SK-N-SH (cell line): Measurements from ENCODE around the gene MEAK7. TPM values are rescaled to one million over a fixed set of nuclear protein-coding genes. Genes with fewer than 3 reads are reported as not detected.
A peak's percentile ranks its signal among the peaks of the same experiment; 100 is the strongest.

Experiments
- CTCF ChIA-PET: fragments of 300-600, 350-600 bp; formaldehyde crosslinking; extraction: SDS; loops from one replicate; lab custom pipeline; 2021; lab: Yijun Ruan, JAX
- POLR2A ChIA-PET: fragments of 350-600 bp; sonication (Branson Sonifier 250); formaldehyde crosslinking; extraction: SDS; loops from one replicate; lab custom pipeline; 2020; ENCODE audit warnings: antibody characterized with exemption, inconsistent platforms; lab: Yijun Ruan, JAX
- DNase-seq: peaks from one replicate; pipeline ENCODE4 v3.0.0; 2012
- H2AFZ ChIP-seq: fragments of 200-600 bp; sonication (generic); 2 replicates; pipeline ENCODE4 v1.8.1; 2016; ENCODE audit warnings: antibody characterized with exemption, mild to moderate bottlenecking, low read depth
- H3F3A ChIP-seq: fragments of 200-600 bp; sonication (generic); replicated peaks from 2 replicates; pipeline ENCODE3; 2016; ENCODE audit warnings: antibody characterized with exemption, mild to moderate bottlenecking; ENCODE audit not compliant: insufficient read depth
- H3K27ac ChIP-seq, 2 experiments: fragments of 200-500 bp in 1 of 2; fragments of 200-600 bp in 1 of 2; sonication (Bioruptor generic) in 1 of 2; sonication (generic), shearing (Covaris generic) in 1 of 2; 2 replicates each; pipeline versions ENCODE4 v1.5.1 to v1.6.1; 2014 to 2016; ENCODE audit warnings: low read depth in 2 of 2, inconsistent platforms in 1 of 2, low read length in 1 of 2, mild to moderate bottlenecking in 1 of 2, mixed read lengths in 1 of 2
- H3K27me3 ChIP-seq: fragments of 200-600 bp; sonication (generic), shearing (Covaris generic); 2 replicates; pipeline ENCODE4 v1.6.1; 2016; ENCODE audit warnings: mixed run types; ENCODE audit not compliant: insufficient read depth
- H3K36me3 ChIP-seq, 2 experiments: fragments of 200-500 bp in 1 of 2; fragments of 200-600 bp in 1 of 2; sonication (Bioruptor generic) in 1 of 2; sonication (generic) in 1 of 2; replicated peaks in 1 of 2; 2 replicates each; pipeline versions ENCODE3 to v1.5.1; 2014 to 2016; ENCODE audit warnings: low read length in 1 of 2, mild to moderate bottlenecking in 1 of 2; ENCODE audit not compliant: insufficient read depth in 2 of 2, control insufficient read depth in 1 of 2
- H3K4me1 ChIP-seq, 2 experiments: fragments of 200-500 bp in 1 of 2; fragments of 200-600 bp in 1 of 2; sonication (Bioruptor generic) in 1 of 2; sonication (generic), shearing (Covaris generic) in 1 of 2; 2 replicates each; pipeline versions ENCODE4 v1.5.1 to v1.6.1; 2014 to 2016; ENCODE audit warnings: low read depth in 1 of 2, low read length in 1 of 2, mixed run types in 1 of 2; ENCODE audit not compliant: insufficient read depth in 2 of 2, control insufficient read depth in 1 of 2
- H3K4me2 ChIP-seq: fragments of 200-600 bp; sonication (generic), shearing (Covaris generic); 2 replicates; pipeline ENCODE4 v1.6.1; 2017; ENCODE audit warnings: mixed run types
- H3K4me3 ChIP-seq, 2 experiments: fragments of 200-500 bp in 1 of 2; fragments of 200-600 bp in 1 of 2; sonication (Bioruptor generic) in 1 of 2; sonication (generic), shearing (Covaris generic) in 1 of 2; 2 replicates each; pipeline versions ENCODE4 v1.5.1 to v1.8.1; 2014 to 2016; ENCODE audit warnings: low read depth in 2 of 2, inconsistent platforms in 1 of 2, low read length in 1 of 2, mild to moderate bottlenecking in 1 of 2, mixed read lengths in 1 of 2, moderate library complexity in 1 of 2
- H3K79me2 ChIP-seq: fragments of 200-600 bp; sonication (generic); 2 replicates; pipeline ENCODE4 v1.8.1; 2017; ENCODE audit warnings: mild to moderate bottlenecking; ENCODE audit not compliant: insufficient read depth
- H3K9ac ChIP-seq: fragments of 200-600 bp; sonication (generic); 2 replicates; pipeline ENCODE4 v1.6.1; 2017; ENCODE audit warnings: mixed run types
- H3K9me2 ChIP-seq: fragments of 200-600 bp; sonication (generic); 2 replicates; pipeline ENCODE4 v1.6.1; 2017; ENCODE audit warnings: mixed run types
- H3K9me3 ChIP-seq: fragments of 200-600 bp; sonication (generic); 2 replicates; pipeline ENCODE4 v1.6.1; 2017; ENCODE audit warnings: mixed run types, mild to moderate bottlenecking, moderate library complexity
- H4K20me1 ChIP-seq: fragments of 200-600 bp; sonication (generic); 2 replicates; pipeline ENCODE4 v1.6.1; 2017; ENCODE audit warnings: mild to moderate bottlenecking, mixed run types; ENCODE audit not compliant: insufficient read depth
- IRF3 ChIP-seq: fragments of 150-350 bp; IDR thresholded peaks from 2 replicates; pipeline ENCODE4 v1.6.1; 2016; ENCODE audit warnings: mild to moderate bottlenecking, low read depth, low read length
- JUND ChIP-seq: IDR thresholded peaks from 2 replicates; pipeline ENCODE4 v1.4.0; 2012
- RCOR1 ChIP-seq: fragments of 150-350 bp; IDR thresholded peaks from 2 replicates; pipeline ENCODE4 v1.6.1; 2017; ENCODE audit warnings: antibody characterized with exemption, low read length
- WGBS: methylation state at CpG from one replicate; pipeline ENCODE4 v1.1.6; 2017; ENCODE audit warnings: low lambda C conversion rate; 5-methylcytosine and 5-hydroxymethylcytosine counted together
- polyA plus RNA-seq, 3 experiments: library from polyadenylated mRNA; depleted of rRNA; stranded (reverse); fragments of >200 nt; gene quantifications; 2 replicates each; pipeline ENCODE4 v1.2.3, GENCODE V29; 2012

The MEAK7 gene
- polyA plus RNA-seq, 1 of the 3 experiments (the other 2 are of a cell fraction) = 11.9 TPM

GRCh38 chr16:84507011-84507982, 2.8 kb upstream of the MEAK7 start:
- H3F3A ChIP-seq = no peaks in the 10 kb centered on the region
- no peaks in the 10 kb centered on the region for H4K20me1 ChIP-seq
- H3K4me3 ChIP-seq = no peak overlapping the region
- peaks cover 14 to 26% of the 10 kb centered on the region in 2 experiments; a peak in 3 of 4 replicates for H3K4me1 ChIP-seq
- no peak overlapping the region for H3K27ac ChIP-seq
- ChIA-PET CTCF (interaction anchor here (0.6 to 5.4 kb wide), 20 partner anchors 10 to 463 kb away, joined by 3 to 44 read pairs (median 4); no protein-coding TSS in a partner anchor), POLR2A (no interaction called here)
- no peaks in the 10 kb centered on the region for H3K36me3 ChIP-seq
- H3K79me2 ChIP-seq = peaks cover 21% of the 10 kb centered on the region; the same call in 1 of the 2 replicates
- no peaks in the 10 kb centered on the region for H3K9me2 ChIP-seq
- H3K9ac ChIP-seq = no peak overlapping the region
- TF ChIP-seq IRF3 = no peak
- TF ChIP-seq RCOR1 = no peak
- no peak overlapping the region for H2AFZ ChIP-seq
- no peak for DNase-seq
- H3K9me3 ChIP-seq = no peaks in the 10 kb centered on the region
- no peaks in the 10 kb centered on the region for H3K27me3 ChIP-seq
- no peak overlapping the region for H3K4me2 ChIP-seq
- 79% methylated on average over 26 of the region's 27 CpGs for WGBS

GRCh38 chr16:84505249-84506187, 1.1 kb upstream of the MEAK7 start:
- CTCF ChIA-PET = interaction anchor here (0.9 to 5.4 kb wide), 27 partner anchors 9 to 465 kb away, joined by 3 to 44 read pairs (median 4); no protein-coding TSS in a partner anchor
- no peaks in the 10 kb centered on the region for H4K20me1 ChIP-seq
- no peak for DNase-seq
- H3K36me3 ChIP-seq = no peaks in the 10 kb centered on the region
- peak overlapping the region; percentile 73 to 93 for H3K4me3 ChIP-seq
- POLR2A ChIA-PET = interaction anchor here (1.1 kb wide), 1 partner anchor 11 kb away, joined by 3 read pairs; no protein-coding TSS in a partner anchor
- TF ChIP-seq JUND = no peak
- peak overlapping the region; percentile 67 to 82 for H3K27ac ChIP-seq
- peak overlapping the region; percentile 91 for H3K4me2 ChIP-seq
- no peaks in the 10 kb centered on the region for H3K27me3 ChIP-seq
- no peaks in the 10 kb centered on the region for H3K9me2 ChIP-seq
- peak overlapping the region; percentile 58; the same call in 1 of the 2 replicates for H2AFZ ChIP-seq
- peak overlapping the region; percentile 84 for H3K9ac ChIP-seq
- peaks cover 14 to 18% of the 10 kb centered on the region in 2 experiments; a peak in 3 of 4 replicates for H3K4me1 ChIP-seq
- H3K9me3 ChIP-seq = no peaks in the 10 kb centered on the region
- 82% methylated on average over 28 of the region's 33 CpGs for WGBS
- H3K79me2 ChIP-seq = peaks cover 34% of the 10 kb centered on the region; the same call in 1 of the 2 replicates
- H3F3A ChIP-seq = no peaks in the 10 kb centered on the region
